Measurements from ENCODE around the gene EIF2B2. TPM values are rescaled to one million over a fixed set of nuclear protein-coding genes. Genes with fewer than 3 reads are reported as not detected.

The EIF2B2 gene
- total RNA-seq, 1 experiment from 2014 or later: 96.8 TPM

- TF ChIP-seq EZH2 (IDR thresholded peaks at IDR 0.05; ENCODE audit: low read length, unreplicated experiment): no peak
- TF ChIP-seq EZH2phosphoT487 (IDR thresholded peaks at IDR 0.05; ENCODE audit: borderline replicate concordance, low read length): no peak
- TF ChIP-seq CTCF (conservative IDR thresholded peaks at IDR 0.05; ENCODE audit: low read depth, low read length): no peak
- Histone ChIP-seq H3K4me3 (ENCODE audit: low read length) (no peak overlapping the region), H3K27ac (ENCODE audit: low read length) (no peak overlapping the region), H3K79me2 (ENCODE audit: low read length) (no peaks in the 10 kb centered on the region), H3K4me1 (ENCODE audit: insufficient read depth, low read length) (peaks cover 54% of the 10 kb centered on the region), H3F3A (ENCODE audit: low read length, unreplicated experiment) (no peaks in the 10 kb centered on the region), H3K36me3 (ENCODE audit: low read depth, low read length) (no peaks in the 10 kb centered on the region), H4K20me1 (ENCODE audit: low read length) (no peaks in the 10 kb centered on the region), H3K4me2 (ENCODE audit: low read length) (no peak overlapping the region), H3K9me2 (replicated peaks; ENCODE audit: low read length) (no peaks in the 10 kb centered on the region), H3K27me3 (ENCODE audit: low read length) (no peaks in the 10 kb centered on the region), H3K9me3 (ENCODE audit: low read length) (no peaks in the 10 kb centered on the region), H2AFZ (ENCODE audit: low read length) (peak overlapping the region; percentile 9; the same call in 1 of the 2 replicates), H3K9ac (ENCODE audit: low read length) (no peak overlapping the region)
- ATAC-seq (peak; percentile 39), DNase-seq (peak; percentile 43)
- no TSS peak for BruUV-seq (replicated peaks)
- CTCF ChIA-PET: no interaction called here
- intact Hi-C loops (cut with micrococcal nuclease): no loop called here
- POLR2A ChIA-PET (ENCODE audit: unreplicated experiment): no interaction called here
Measured at GRCh38 chr14:74980731-74981461, 21.8 kb upstream of the EIF2B2 start.

GRCh38 chr14:74981462-74981782 is 21.3 kb upstream of the EIF2B2 start:
- Histone ChIP-seq H3K9me3 (ENCODE audit: low read length) (no peaks in the 10 kb centered on the region), H3K9ac (ENCODE audit: low read length) (no peak overlapping the region), H3K9me2 (replicated peaks; ENCODE audit: low read length) (no peaks in the 10 kb centered on the region), H3K4me1 (ENCODE audit: insufficient read depth, low read length) (peaks cover 54% of the 10 kb centered on the region), H3K4me2 (ENCODE audit: low read length) (no peak overlapping the region), H3K27ac (ENCODE audit: low read length) (no peak overlapping the region), H3K27me3 (ENCODE audit: low read length) (no peaks in the 10 kb centered on the region), H3K79me2 (ENCODE audit: low read length) (no peaks in the 10 kb centered on the region), H4K20me1 (ENCODE audit: low read length) (no peaks in the 10 kb centered on the region), H3K4me3 (ENCODE audit: low read length) (no peak overlapping the region), H2AFZ (ENCODE audit: low read length) (0 out of 2 replicates have a peak overlapping the region, but pooled peaks have one; percentile 9), H3F3A (ENCODE audit: low read length, unreplicated experiment) (no peaks in the 10 kb centered on the region), H3K36me3 (ENCODE audit: low read depth, low read length) (no peaks in the 10 kb centered on the region)
- CTCF ChIA-PET: no interaction called here
- intact Hi-C loops (cut with micrococcal nuclease): no loop called here
- POLR2A ChIA-PET (ENCODE audit: unreplicated experiment): no interaction called here
- BruUV-seq (replicated peaks): no TSS peak
- TF ChIP-seq EZH2 (IDR thresholded peaks at IDR 0.05; ENCODE audit: low read length, unreplicated experiment): no peak
- TF ChIP-seq CTCF (conservative IDR thresholded peaks at IDR 0.05; ENCODE audit: low read depth, low read length): no peak
- TF ChIP-seq EZH2phosphoT487 (IDR thresholded peaks at IDR 0.05; ENCODE audit: borderline replicate concordance, low read length): no peak
- ATAC-seq: no peak
- no peak for DNase-seq

GRCh38 chr14:74981833-74982232 is 20.9 kb upstream of the EIF2B2 start:
- H3K4me3 ChIP-seq (ENCODE audit: low read length): no peak overlapping the region
- H3K4me1 ChIP-seq (ENCODE audit: insufficient read depth, low read length): peaks cover 54% of the 10 kb centered on the region
- no TSS peak for BruUV-seq (replicated peaks)
- H3F3A ChIP-seq (ENCODE audit: low read length, unreplicated experiment): no peaks in the 10 kb centered on the region
- no peak overlapping the region for H3K9ac ChIP-seq (ENCODE audit: low read length)
- no peak for TF ChIP-seq CTCF (conservative IDR thresholded peaks at IDR 0.05; ENCODE audit: low read depth, low read length)
- no peak overlapping the region for H3K4me2 ChIP-seq (ENCODE audit: low read length)
- H3K9me2 ChIP-seq (replicated peaks; ENCODE audit: low read length): no peaks in the 10 kb centered on the region
- H4K20me1 ChIP-seq (ENCODE audit: low read length): no peaks in the 10 kb centered on the region
- no peaks in the 10 kb centered on the region for H3K36me3 ChIP-seq (ENCODE audit: low read depth, low read length)
- ChIA-PET CTCF (no interaction called here), POLR2A (ENCODE audit: unreplicated experiment) (no interaction called here)
- ATAC-seq: no peak
- DNase-seq: no peak
- H3K9me3 ChIP-seq (ENCODE audit: low read length): no peaks in the 10 kb centered on the region
- intact Hi-C loops (cut with micrococcal nuclease): no loop called here
- H3K27me3 ChIP-seq (ENCODE audit: low read length): no peaks in the 10 kb centered on the region
- H3K27ac ChIP-seq (ENCODE audit: low read length): no peak overlapping the region
- H3K79me2 ChIP-seq (ENCODE audit: low read length): no peaks in the 10 kb centered on the region
- H2AFZ ChIP-seq (ENCODE audit: low read length): no peak overlapping the region
